Esophagus squamous epithelium (tissue), 4 donors: ENCODE measurements around the gene YBX1.

Source experiments
- CTCF ChIP-seq, 6 experiments: fragments of 450-650 bp in 4 of 6; fragments of 200-600 bp in 2 of 6; sonication (generic) in 2 of 6; IDR thresholded peaks; one replicate each; pipeline ENCODE4 v1.5.1; 2016 to 2019; ENCODE audit warnings: antibody characterized with exemption in 6 of 6, mild to moderate bottlenecking in 4 of 6, moderate library complexity in 4 of 6
- POLR2A ChIP-seq, 4 donors: fragments of 450-650 bp; IDR thresholded peaks; one replicate each; pipeline ENCODE4 v1.6.1; 2017; ENCODE audit warnings: antibody characterized with exemption in 4 of 4, mild to moderate bottlenecking in 4 of 4, moderate library complexity in 3 of 4

- TF ChIP-seq CTCF (IDR thresholded peaks at IDR 0.05) (no peak), POLR2A (IDR thresholded peaks at IDR 0.05) (no peak)
These were observed 21.8 kb downstream of the YBX1 start for GRCh38 chr1:42703888-42704464.
